HEK293 (cell line): Measurements from ENCODE around the gene CACUL1.

Source experiments
- CTCF ChIA-PET: fragments of 350-600 bp; formaldehyde crosslinking; extraction: SDS; loops from one replicate; lab custom pipeline; 2021; ENCODE audit warnings: antibody characterized with exemption; lab: Yijun Ruan, JAX
- POLR2A ChIA-PET: fragments of 300-600 bp; formaldehyde crosslinking; extraction: SDS; loops from one replicate; lab custom pipeline; 2020; ENCODE audit warnings: antibody characterized with exemption, inconsistent platforms; lab: Yijun Ruan, JAX
- H3K27ac ChIP-seq: fragments of 200-500 bp; sonication (Bioruptor generic); 2 replicates; pipeline ENCODE4 v1.5.1; 2014; ENCODE audit warnings: low read depth, low read length, control low read depth, inconsistent platforms; ENCODE audit errors: extremely low read depth
- H3K36me3 ChIP-seq, 2 experiments: fragments of 200-500 bp in 1 of 2; sonication (Bioruptor generic) in 1 of 2; 1 replicate in 1 of 2; 2 replicates in 1 of 2; pipeline ENCODE4 v1.5.1; 2014 to 2017; ENCODE audit warnings: inconsistent platforms in 2 of 2, low read length in 2 of 2; ENCODE audit not compliant: control insufficient read depth in 2 of 2, insufficient read depth in 1 of 2
- H3K4me1 ChIP-seq: fragments of 200-500 bp; sonication (Bioruptor generic); 2 replicates; pipeline ENCODE4 v1.5.1; 2014; ENCODE audit warnings: mild to moderate bottlenecking, low read length, inconsistent platforms; ENCODE audit not compliant: control insufficient read depth, insufficient read depth
- H3K4me3 ChIP-seq: 2 replicates; pipeline ENCODE4 v1.5.1; 2011; ENCODE audit warnings: low read depth, mild to moderate bottlenecking, control low read depth, low read length, moderate library complexity
- H3K9me3 ChIP-seq: fragments of 200-500 bp; sonication (Bioruptor generic); 2 replicates; pipeline ENCODE4 v1.5.1; 2014; ENCODE audit warnings: low read depth, low read length, inconsistent platforms; ENCODE audit not compliant: control insufficient read depth, insufficient read depth
- BCL11A ChIP-seq: fragments of 450-650 bp; formaldehyde crosslinking; IDR thresholded peaks from 2 replicates; pipeline ENCODE4 v1.5.1; 2016; ENCODE audit warnings: low read depth, missing biosample characterization, missing genetic modification characterization
- GFI1B ChIP-seq: fragments of 450-650 bp; formaldehyde crosslinking; IDR thresholded peaks from 2 replicates; pipeline ENCODE4 v1.5.1; 2016; ENCODE audit warnings: missing biosample characterization, missing genetic modification characterization
- GLIS1 ChIP-seq: fragments of 450-650 bp; formaldehyde crosslinking; IDR thresholded peaks from 2 replicates; pipeline ENCODE4 v1.5.1; 2016; ENCODE audit warnings: missing biosample characterization, missing genetic modification characterization
- GLIS2 ChIP-seq: fragments of 450-650 bp; formaldehyde crosslinking; IDR thresholded peaks from 2 replicates; pipeline ENCODE4 v1.5.1; 2016; ENCODE audit warnings: missing biosample characterization, missing genetic modification characterization
- OSR2 ChIP-seq: fragments of 450-650 bp; formaldehyde crosslinking; IDR thresholded peaks from 2 replicates; pipeline ENCODE4 v1.5.1; 2016; ENCODE audit warnings: missing biosample characterization, missing genetic modification characterization
- SALL2 ChIP-seq: fragments of 450-650 bp; formaldehyde crosslinking; IDR thresholded peaks from 2 replicates; pipeline ENCODE4 v1.5.0; 2017; ENCODE audit warnings: missing biosample characterization, mild to moderate bottlenecking, missing genetic modification characterization, borderline replicate concordance
- ZBTB44 ChIP-seq: fragments of 450-650 bp; IDR thresholded peaks from 2 replicates; pipeline ENCODE4 v1.5.1; 2018; ENCODE audit warnings: missing biosample characterization, mild to moderate bottlenecking, missing genetic modification characterization
- ZEB2 ChIP-seq: fragments of 450-650 bp; formaldehyde crosslinking; IDR thresholded peaks from 2 replicates; pipeline ENCODE4 v1.5.1; 2016; ENCODE audit warnings: missing biosample characterization, missing genetic modification characterization
- ZIC2 ChIP-seq: fragments of 450-650 bp; formaldehyde crosslinking; IDR thresholded peaks from 2 replicates; pipeline ENCODE4 v1.5.1; 2016; ENCODE audit warnings: missing biosample characterization, missing genetic modification characterization
- ZNF112 ChIP-seq: fragments of 450-650 bp; formaldehyde crosslinking; IDR thresholded peaks from 2 replicates; pipeline ENCODE4 v1.5.0; 2017; ENCODE audit warnings: missing biosample characterization, missing genetic modification characterization
- ZNF2 ChIP-seq: fragments of 450-650 bp; formaldehyde crosslinking; IDR thresholded peaks from 2 replicates; pipeline ENCODE4 v1.5.1; 2016; ENCODE audit warnings: missing biosample characterization, missing genetic modification characterization
- ZNF311 ChIP-seq: fragments of 450-650 bp; formaldehyde crosslinking; IDR thresholded peaks from 2 replicates; pipeline ENCODE4 v1.5.1; 2017; ENCODE audit warnings: missing biosample characterization, missing genetic modification characterization, borderline replicate concordance
- ZNF37A ChIP-seq: fragments of 450-650 bp; IDR thresholded peaks from 2 replicates; pipeline ENCODE4 v1.5.1; 2018; ENCODE audit warnings: missing biosample characterization, missing genetic modification characterization
- ZNF394 ChIP-seq: fragments of 450-650 bp; formaldehyde crosslinking; IDR thresholded peaks from 2 replicates; pipeline ENCODE4 v1.5.1; 2016; ENCODE audit warnings: missing biosample characterization, missing genetic modification characterization, mild to moderate bottlenecking, moderate library complexity, borderline replicate concordance
- ZNF416 ChIP-seq: fragments of 450-650 bp; formaldehyde crosslinking; IDR thresholded peaks from 2 replicates; pipeline ENCODE4 v1.5.1; 2016; ENCODE audit warnings: missing biosample characterization, missing genetic modification characterization
- ZNF521 ChIP-seq: fragments of 450-650 bp; formaldehyde crosslinking; IDR thresholded peaks from 2 replicates; pipeline ENCODE4 v1.5.1; 2017; ENCODE audit warnings: missing biosample characterization, mild to moderate bottlenecking, missing genetic modification characterization
- ZNF530 ChIP-seq: fragments of 450-650 bp; formaldehyde crosslinking; IDR thresholded peaks from 2 replicates; pipeline ENCODE4 v1.5.1; 2016; ENCODE audit warnings: low read depth, missing biosample characterization, missing genetic modification characterization
- ZNF544 ChIP-seq: fragments of 450-650 bp; formaldehyde crosslinking; IDR thresholded peaks from 2 replicates; pipeline ENCODE4 v1.5.0; 2017; ENCODE audit warnings: missing biosample characterization, missing genetic modification characterization
- ZNF707 ChIP-seq: fragments of 450-650 bp; formaldehyde crosslinking; IDR thresholded peaks from 2 replicates; pipeline ENCODE4 v1.5.1; 2016; ENCODE audit warnings: missing biosample characterization, missing genetic modification characterization
- ZNF747 ChIP-seq: fragments of 450-650 bp; formaldehyde crosslinking; IDR thresholded peaks from 2 replicates; pipeline ENCODE4 v1.5.1; 2016; ENCODE audit warnings: missing biosample characterization, missing genetic modification characterization
- ZNF792 ChIP-seq: fragments of 450-650 bp; formaldehyde crosslinking; IDR thresholded peaks from 2 replicates; pipeline ENCODE4 v1.5.1; 2016; ENCODE audit warnings: missing biosample characterization, missing genetic modification characterization
- ZSCAN30 ChIP-seq: fragments of 450-650 bp; IDR thresholded peaks from 2 replicates; pipeline ENCODE4 v1.5.1; 2018; ENCODE audit warnings: missing biosample characterization, mild to moderate bottlenecking, missing genetic modification characterization, moderate library complexity
- TF ChIP-seq, protein P1 (sequence below): fragments of 450-650 bp; formaldehyde crosslinking; IDR thresholded peaks from 2 replicates; pipeline ENCODE4 v1.5.1; 2016; ENCODE audit warnings: missing biosample characterization, missing genetic modification characterization
- TF ChIP-seq, protein P2 (sequence below): fragments of 450-650 bp; formaldehyde crosslinking; IDR thresholded peaks from 2 replicates; pipeline ENCODE4 v1.5.1; 2017; ENCODE audit warnings: missing biosample characterization, missing genetic modification characterization
- TF ChIP-seq, protein P3 (sequence below): fragments of 450-650 bp; formaldehyde crosslinking; IDR thresholded peaks from 2 replicates; pipeline ENCODE4 v1.5.1; 2016; ENCODE audit warnings: missing biosample characterization, missing genetic modification characterization

Gene CACUL1

DNA sequence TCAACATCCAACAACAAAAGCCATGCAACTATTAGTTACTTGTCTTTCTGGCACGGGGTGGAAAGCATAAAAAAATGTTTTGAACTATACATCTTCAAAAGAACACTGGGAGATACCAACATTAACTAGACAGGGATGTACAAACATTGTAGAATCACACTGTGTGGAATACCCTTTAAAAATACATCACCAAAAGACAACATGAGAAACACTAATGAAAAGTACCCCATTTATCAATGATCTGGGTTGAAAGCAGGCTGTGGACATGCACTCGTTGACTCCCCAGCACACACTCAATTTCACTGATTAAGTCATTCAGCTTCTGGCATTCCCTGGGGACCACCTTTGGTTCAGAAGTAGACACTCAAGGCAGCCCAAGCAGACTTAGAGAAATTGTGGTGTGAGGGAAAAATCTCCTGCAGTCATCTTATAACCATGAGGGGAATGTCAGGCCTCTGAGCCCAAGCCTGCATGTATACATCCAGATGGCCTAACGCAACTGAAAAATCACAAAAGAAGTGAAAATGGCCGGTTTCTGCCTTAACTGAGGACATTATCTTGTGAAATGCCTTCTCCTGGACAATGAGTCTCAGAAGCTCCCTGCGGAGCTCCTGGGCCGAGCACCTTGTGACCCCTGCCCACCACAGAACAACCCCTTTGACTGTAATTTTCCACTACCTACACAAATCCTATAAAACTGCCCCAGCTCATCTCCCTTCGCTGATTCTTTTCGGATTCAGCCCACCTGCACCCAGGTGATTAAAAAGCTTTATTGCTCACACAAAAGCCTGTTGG, 53.0 kb downstream of the CACUL1 start:
- no peak for TF ChIP-seq BCL11A (tag by site-specific recombination)
- TF ChIP-seq, protein P1, sequence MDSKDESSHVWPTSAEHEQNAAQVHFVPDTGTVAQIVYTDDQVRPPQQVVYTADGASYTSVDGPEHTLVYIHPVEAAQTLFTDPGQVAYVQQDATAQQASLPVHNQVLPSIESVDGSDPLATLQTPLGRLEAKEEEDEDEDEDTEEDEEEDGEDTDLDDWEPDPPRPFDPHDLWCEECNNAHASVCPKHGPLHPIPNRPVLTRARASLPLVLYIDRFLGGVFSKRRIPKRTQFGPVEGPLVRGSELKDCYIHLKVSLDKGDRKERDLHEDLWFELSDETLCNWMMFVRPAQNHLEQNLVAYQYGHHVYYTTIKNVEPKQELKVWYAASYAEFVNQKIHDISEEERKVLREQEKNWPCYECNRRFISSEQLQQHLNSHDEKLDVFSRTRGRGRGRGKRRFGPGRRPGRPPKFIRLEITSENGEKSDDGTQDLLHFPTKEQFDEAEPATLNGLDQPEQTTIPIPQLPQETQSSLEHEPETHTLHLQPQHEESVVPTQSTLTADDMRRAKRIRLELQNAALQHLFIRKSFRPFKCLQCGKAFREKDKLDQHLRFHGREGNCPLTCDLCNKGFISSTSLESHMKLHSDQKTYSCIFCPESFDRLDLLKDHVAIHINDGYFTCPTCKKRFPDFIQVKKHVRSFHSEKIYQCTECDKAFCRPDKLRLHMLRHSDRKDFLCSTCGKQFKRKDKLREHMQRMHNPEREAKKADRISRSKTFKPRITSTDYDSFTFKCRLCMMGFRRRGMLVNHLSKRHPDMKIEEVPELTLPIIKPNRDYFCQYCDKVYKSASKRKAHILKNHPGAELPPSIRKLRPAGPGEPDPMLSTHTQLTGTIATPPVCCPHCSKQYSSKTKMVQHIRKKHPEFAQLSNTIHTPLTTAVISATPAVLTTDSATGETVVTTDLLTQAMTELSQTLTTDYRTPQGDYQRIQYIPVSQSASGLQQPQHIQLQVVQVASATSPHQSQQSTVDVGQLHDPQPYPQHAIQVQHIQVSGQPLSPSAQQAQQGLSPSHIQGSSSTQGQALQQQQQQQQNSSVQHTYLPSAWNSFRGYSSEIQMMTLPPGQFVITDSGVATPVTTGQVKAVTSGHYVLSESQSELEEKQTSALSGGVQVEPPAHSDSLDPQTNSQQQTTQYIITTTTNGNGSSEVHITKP, result peak; percentile 66
- CTCF ChIA-PET, result interaction anchor here (0.6 to 2.0 kb wide), 4 partner anchors 10 to 462 kb away, joined by 3 to 8 read pairs (median 4); no protein-coding TSS in a partner anchor
- Histone ChIP-seq H3K4me1 (peaks cover 6% of the 10 kb centered on the region), H3K27ac (no peak overlapping the region), H3K36me3 (peaks cover 3 to 12% of the 10 kb centered on the region in 2 experiments; a peak in 2 of 3 replicates), H3K4me3 (no peak overlapping the region), H3K9me3 (no peaks in the 10 kb centered on the region)
- POLR2A ChIA-PET, result no interaction called here

DNA sequence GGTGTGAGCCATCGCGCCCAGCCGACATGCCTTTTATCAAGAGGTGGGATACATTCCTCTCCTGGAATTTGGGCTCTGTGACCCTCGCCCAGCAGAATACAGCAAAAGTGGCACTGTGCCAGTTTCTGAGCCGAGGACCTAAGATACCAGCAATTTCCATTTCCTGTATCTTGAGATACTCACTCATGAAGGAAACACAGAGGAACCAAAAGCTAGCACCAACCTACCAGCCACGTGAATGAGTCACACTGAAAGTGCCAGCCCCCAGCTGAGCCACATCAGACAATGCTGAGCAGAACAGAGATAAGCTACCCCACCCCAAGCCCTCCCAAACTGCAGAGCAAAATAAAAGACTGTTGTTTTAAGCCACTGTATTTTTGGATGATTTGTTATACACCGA, 56.3 kb downstream of the CACUL1 start:
- H3K9me3 ChIP-seq, result no peaks in the 10 kb centered on the region
- H3K4me1 ChIP-seq, result peaks cover 6% of the 10 kb centered on the region
- H3K27ac ChIP-seq, result no peak overlapping the region
- ChIA-PET POLR2A (interaction anchor here (0.8 to 1.3 kb wide), 2 partner anchors 56 to 66 kb away, joined by 3 to 7 read pairs; partner anchors contain the start of gene CACUL1), CTCF (interaction anchor here (0.9 kb wide), 1 partner anchor 16 kb away, joined by 3 read pairs; no protein-coding TSS in a partner anchor)
- H3K36me3 ChIP-seq, result peaks cover 4 to 19% of the 10 kb centered on the region in 2 experiments
- H3K4me3 ChIP-seq, result no peak overlapping the region
- peak; percentile 83 for TF ChIP-seq OSR2 (tag by site-specific recombination)
- TF ChIP-seq ZNF530 (tag by site-specific recombination), result no peak
- TF ChIP-seq ZNF37A (tag by site-specific recombination), result no peak
- TF ChIP-seq, protein P2, sequence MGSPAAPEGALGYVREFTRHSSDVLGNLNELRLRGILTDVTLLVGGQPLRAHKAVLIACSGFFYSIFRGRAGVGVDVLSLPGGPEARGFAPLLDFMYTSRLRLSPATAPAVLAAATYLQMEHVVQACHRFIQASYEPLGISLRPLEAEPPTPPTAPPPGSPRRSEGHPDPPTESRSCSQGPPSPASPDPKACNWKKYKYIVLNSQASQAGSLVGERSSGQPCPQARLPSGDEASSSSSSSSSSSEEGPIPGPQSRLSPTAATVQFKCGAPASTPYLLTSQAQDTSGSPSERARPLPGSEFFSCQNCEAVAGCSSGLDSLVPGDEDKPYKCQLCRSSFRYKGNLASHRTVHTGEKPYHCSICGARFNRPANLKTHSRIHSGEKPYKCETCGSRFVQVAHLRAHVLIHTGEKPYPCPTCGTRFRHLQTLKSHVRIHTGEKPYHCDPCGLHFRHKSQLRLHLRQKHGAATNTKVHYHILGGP (tag by site-specific recombination), result no peak
- TF ChIP-seq SALL2 (tag by site-specific recombination), result no peak
- no peak for TF ChIP-seq GFI1B
- TF ChIP-seq ZIC2, result peak; percentile 61
- TF ChIP-seq ZEB2 (tag by site-specific recombination), result 0 out of 2 replicates have a peak, but pooled peaks have one; percentile 36
- no peak for TF ChIP-seq ZNF311
- peak; percentile 27; the same call in 1 of the 2 replicates for TF ChIP-seq GLIS2 (tag by site-specific recombination)
- TF ChIP-seq ZNF747 (tag by site-specific recombination), result no peak
- TF ChIP-seq ZNF416 (tag by site-specific recombination), result no peak
- no peak for TF ChIP-seq ZNF707
- peak; percentile 97 for TF ChIP-seq GLIS1 (tag by site-specific recombination)
- TF ChIP-seq ZNF521, result no peak
- no peak; the same call in 1 of the 2 replicates for TF ChIP-seq ZNF2 (tag by site-specific recombination)
- TF ChIP-seq ZNF544 (tag by site-specific recombination), result 0 out of 2 replicates have a peak, but pooled peaks have one; percentile 33
- no peak for TF ChIP-seq ZSCAN30 (tag by site-specific recombination)
- TF ChIP-seq, protein P3, sequence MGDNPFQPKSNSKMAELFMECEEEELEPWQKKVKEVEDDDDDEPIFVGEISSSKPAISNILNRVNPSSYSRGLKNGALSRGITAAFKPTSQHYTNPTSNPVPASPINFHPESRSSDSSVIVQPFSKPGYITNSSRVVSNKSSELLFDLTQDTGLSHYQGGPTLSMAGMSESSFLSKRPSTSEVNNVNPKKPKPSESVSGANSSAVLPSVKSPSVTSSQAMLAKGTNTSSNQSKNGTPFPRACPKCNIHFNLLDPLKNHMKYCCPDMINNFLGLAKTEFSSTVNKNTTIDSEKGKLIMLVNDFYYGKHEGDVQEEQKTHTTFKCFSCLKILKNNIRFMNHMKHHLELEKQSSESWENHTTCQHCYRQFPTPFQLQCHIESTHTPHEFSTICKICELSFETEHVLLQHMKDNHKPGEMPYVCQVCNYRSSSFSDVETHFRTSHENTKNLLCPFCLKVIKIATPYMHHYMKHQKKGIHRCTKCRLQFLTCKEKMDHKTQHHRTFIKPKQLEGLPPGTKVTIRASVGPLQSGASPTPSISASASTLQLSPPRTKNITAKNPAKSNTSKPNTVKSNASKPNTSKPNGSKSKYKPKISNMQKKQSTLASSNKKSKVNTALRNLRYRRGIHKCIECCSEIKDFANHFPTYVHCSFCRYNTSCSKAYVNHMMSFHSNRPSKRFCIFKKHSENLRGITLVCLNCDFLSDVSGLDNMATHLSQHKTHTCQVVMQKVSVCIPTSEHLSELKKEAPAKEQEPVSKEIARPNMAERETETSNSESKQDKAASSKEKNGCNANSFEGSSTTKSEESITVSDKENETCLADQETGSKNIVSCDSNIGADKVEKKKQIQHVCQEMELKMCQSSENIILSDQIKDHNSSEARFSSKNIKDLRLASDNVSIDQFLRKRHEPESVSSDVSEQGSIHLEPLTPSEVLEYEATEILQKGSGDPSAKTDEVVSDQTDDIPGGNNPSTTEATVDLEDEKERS (tag by site-specific recombination), result no peak
- no peak for TF ChIP-seq ZNF394 (tag by site-specific recombination)
- TF ChIP-seq ZNF112 (tag by site-specific recombination), result no peak
- TF ChIP-seq ZNF792 (tag by site-specific recombination), result no peak
- TF ChIP-seq ZBTB44 (tag by site-specific recombination), result no peak
